HCT116 (cell line): ENCODE data around the gene GPNMB. TPM values are rescaled to one million over a fixed set of nuclear protein-coding genes. Genes with fewer than 3 reads are reported as not detected.

ENCODE experiments used
- ATAC-seq: fragments of 200-7000 bp; cut with Tn5 transposase; 2 replicates; pipeline ENCODE4 v1.9.1; 2020; ENCODE audit warnings: mild to moderate bottlenecking, moderate library complexity
- BruUV-seq: library from RNA; stranded (reverse); fragments of 400-500 nt; replicated peaks from 2 replicates; lab custom pipeline; 2021; lab: Mats Ljungman, UMichigan
- CTCF ChIA-PET: fragments of 300-600 bp; sonication (Branson Sonifier 250); formaldehyde crosslinking; loops from one replicate; lab custom pipeline; 2021; ENCODE audit warnings: antibody characterized with exemption; lab: Charles Lee
- POLR2A ChIA-PET: fragments of 300-600, 350-600 bp; sonication (Branson Sonifier 250); formaldehyde crosslinking; loops from one replicate; lab custom pipeline; 2021; ENCODE audit warnings: antibody characterized with exemption; lab: Charles Lee
- RAD21 ChIA-PET, 2 experiments: fragments of 300-600 bp; sonication (Branson Sonifier 250); formaldehyde crosslinking; loops; one replicate each; lab custom pipeline; 2023; ENCODE audit warnings: low total read pairs in 2 of 2; ENCODE audit not compliant: uncharacterized antibody in 2 of 2, unreplicated experiment in 2 of 2, low non-redundant PET in 1 of 2; lab: Charles Lee
- DNase-seq: peaks from one replicate; pipeline ENCODE4 v3.0.0-alpha.2; 2010; ENCODE audit warnings: low read depth, low spot score
- H2AFZ ChIP-seq: fragments of 200-600 bp; shearing (Covaris generic), sonication (generic); 2 replicates; pipeline ENCODE4 v1.6.1; 2017; ENCODE audit warnings: low read depth, mixed run types, mixed read lengths, antibody characterized with exemption, low read length; ENCODE audit not compliant: poor library complexity, severe bottlenecking
- H3K27ac ChIP-seq: 2 replicates; pipeline ENCODE4 v1.5.1; 2012; ENCODE audit warnings: low read depth, low read length
- H3K27me3 ChIP-seq: fragments of 200-600 bp; sonication (generic); 2 replicates; pipeline ENCODE4 v1.6.1; 2016; ENCODE audit warnings: mixed run types, low read length, mixed read lengths; ENCODE audit not compliant: insufficient read depth
- H3K36me3 ChIP-seq, 2 experiments: fragments of 200-500 bp in 1 of 2; fragments of 200-600 bp in 1 of 2; sonication (Bioruptor generic) in 1 of 2; sonication (generic) in 1 of 2; 2 replicates each; pipeline versions ENCODE4 v1.5.1 to v1.6.1; 2014 to 2016; ENCODE audit warnings: low read length in 2 of 2, inconsistent platforms in 1 of 2, mixed read lengths in 1 of 2, mixed run types in 1 of 2; ENCODE audit not compliant: insufficient read depth in 2 of 2, control insufficient read depth in 1 of 2
- H3K4me1 ChIP-seq, 2 experiments: fragments of 200-600 bp in 1 of 2; sonication (generic) in 1 of 2; 2 replicates each; pipeline versions ENCODE4 v1.5.1 to v1.6.1; 2012 to 2017; ENCODE audit warnings: low read length in 2 of 2, inconsistent platforms in 1 of 2, mild to moderate bottlenecking in 1 of 2, mixed read lengths in 1 of 2, mixed run types in 1 of 2, moderate library complexity in 1 of 2; ENCODE audit not compliant: insufficient read depth in 2 of 2, control insufficient read depth in 1 of 2
- H3K4me2 ChIP-seq: fragments of 200-600 bp; sonication (generic); 2 replicates; pipeline ENCODE4 v1.6.1; 2017; ENCODE audit warnings: mixed run types, low read length, mixed read lengths
- H3K4me3 ChIP-seq, 2 experiments: fragments of 200-600 bp in 1 of 2; sonication (generic) in 1 of 2; replicated peaks in 1 of 2; 2 replicates each; pipeline ENCODE4 v1.5.1; 2011 to 2016; ENCODE audit warnings: low read length in 2 of 2, control low read depth in 1 of 2, low read depth in 1 of 2, mild to moderate bottlenecking in 1 of 2, mixed read lengths in 1 of 2, mixed run types in 1 of 2
- H3K79me2 ChIP-seq: fragments of 200-600 bp; sonication (generic); 2 replicates; pipeline ENCODE4 v1.6.1; 2017; ENCODE audit warnings: mild to moderate bottlenecking, mixed run types, low read length, moderate library complexity, mixed read lengths; ENCODE audit not compliant: insufficient read depth
- H3K9ac ChIP-seq: fragments of 200-600 bp; sonication (generic); 2 replicates; pipeline ENCODE4 v1.6.1; 2016; ENCODE audit warnings: low read length, mixed read lengths
- H3K9me2 ChIP-seq: fragments of 200-600 bp; sonication (generic), shearing (Covaris generic); 2 replicates; pipeline ENCODE4 v1.6.1; 2017; ENCODE audit warnings: mixed run types, mild to moderate bottlenecking, moderate library complexity; ENCODE audit not compliant: insufficient read depth
- H3K9me3 ChIP-seq, 2 experiments: fragments of 200-500 bp in 1 of 2; fragments of 200-600 bp in 1 of 2; sonication (Bioruptor generic) in 1 of 2; sonication (generic) in 1 of 2; 2 replicates each; pipeline ENCODE4 v1.6.1; 2014 to 2017; ENCODE audit warnings: low read length in 2 of 2, mixed read lengths in 2 of 2, inconsistent platforms in 1 of 2, low read depth in 1 of 2, mild to moderate bottlenecking in 1 of 2, mixed run types in 1 of 2, moderate library complexity in 1 of 2; ENCODE audit not compliant: control insufficient read depth in 1 of 2, insufficient read depth in 1 of 2
- H4K20me1 ChIP-seq: fragments of 200-600 bp; sonication (generic), shearing (Covaris generic); 2 replicates; pipeline ENCODE4 v1.6.1; 2017; ENCODE audit warnings: mixed run types, mild to moderate bottlenecking, moderate library complexity; ENCODE audit not compliant: insufficient read depth
- ATF3 ChIP-seq: IDR thresholded peaks from 2 replicates; pipeline ENCODE4 v1.6.1; 2012
- CEBPB ChIP-seq: IDR thresholded peaks from 2 replicates; pipeline ENCODE4 v1.6.1; 2012; ENCODE audit warnings: low read depth
- FOSL1 ChIP-seq: IDR thresholded peaks from 2 replicates; pipeline ENCODE4 v1.6.1; 2012; ENCODE audit warnings: low read depth
- REST ChIP-seq: IDR thresholded peaks from 2 replicates; pipeline ENCODE4 v1.6.1; 2012; ENCODE audit warnings: low read depth
- SP1 ChIP-seq: IDR thresholded peaks from 2 replicates; pipeline ENCODE4 v1.6.1; 2012; ENCODE audit warnings: low read depth
- SRF ChIP-seq: IDR thresholded peaks from 2 replicates; pipeline ENCODE4 v1.6.1; 2012; ENCODE audit warnings: low read depth
- TCF7L2 ChIP-seq: IDR thresholded peaks from 2 replicates; pipeline ENCODE4 v1.7.0; 2011; ENCODE audit warnings: borderline replicate concordance, inconsistent platforms; ENCODE audit not compliant: insufficient read depth, insufficient read length; ENCODE audit errors: extremely low read depth
- intact Hi-C: fragments of 100-400 bp; cut with micrococcal nuclease; formaldehyde crosslinking; loops from 2 replicates; pipeline ENCODE4 v1.10.0; 2022
- total RNA-seq: library from RNA; stranded (reverse); gene quantifications from one replicate; pipeline ENCODE4 v1.2.1, GENCODE V29; 2021; ENCODE audit not compliant: unreplicated experiment

GPNMB gene
- total RNA-seq, 1 experiment from 2014 or later: 2.8 TPM

GRCh38 chr7:23264916-23265458, 18.4 kb downstream of the GPNMB start:
- Histone ChIP-seq H3K4me1 (peaks cover 0 to 6% of the 10 kb centered on the region in 2 experiments; a peak in 2 of 4 replicates), H3K27me3 (no peaks in the 10 kb centered on the region), H3K9me2 (no peaks in the 10 kb centered on the region), H3K9me3 (no peaks in the 10 kb centered on the region), H3K27ac (no peak overlapping the region), H3K4me2 (no peak overlapping the region), H2AFZ (peak overlapping the region; percentile 47), H3K36me3 (no peaks in the 10 kb centered on the region), H4K20me1 (no peaks in the 10 kb centered on the region), H3K9ac (no peak overlapping the region), H3K79me2 (no peaks in the 10 kb centered on the region), H3K4me3 (no peak overlapping the region)
- intact Hi-C loops: no loop called here
- POLR2A ChIA-PET: interaction anchor here (0.6 kb wide), 1 partner anchor 51 kb away, joined by 3 read pairs; no protein-coding TSS in a partner anchor
- TF ChIP-seq SRF: no peak
- no peak for TF ChIP-seq CEBPB
- TF ChIP-seq FOSL1: no peak
- TF ChIP-seq ATF3: no peak
- no peak for TF ChIP-seq REST
- no peak for TF ChIP-seq TCF7L2
- TF ChIP-seq SP1: no peak
- no TSS peak for BruUV-seq
- CTCF ChIA-PET: interaction anchor here (2.7 to 3.7 kb wide), 2 partner anchors 8 to 280 kb away, joined by 9 to 23 read pairs; no protein-coding TSS in a partner anchor
- ATAC-seq (no peak), DNase-seq (no peak)
- RAD21 ChIA-PET: no interaction called here
